Thyroid gland (tissue), 4 donors: ENCODE measurements around the gene BRCC3. TPM values are rescaled to one million over a fixed set of nuclear protein-coding genes. Genes with fewer than 3 reads are reported as not detected.

ENCODE experiments used
- DNase-seq, 2 donors: peaks; one replicate each; pipeline ENCODE4 v3.0.0-alpha.2; 2019
- H3K27ac ChIP-seq, 3 donors: fragments of 200-600 bp; sonication (generic); 1 replicate in 2 of 3; 2 replicates in 1 of 3; pipeline ENCODE4 v1.5.1; 2016 to 2019; ENCODE audit warnings: mild to moderate bottlenecking in 1 of 3, moderate library complexity in 1 of 3
- H3K27me3 ChIP-seq: fragments of 200-600 bp; sonication (generic); one replicate; pipeline ENCODE4 v1.5.1; 2019
- H3K36me3 ChIP-seq, 2 donors: fragments of 200-600 bp; sonication (generic); one replicate each; pipeline ENCODE4 v1.5.1; 2016 to 2019
- H3K4me1 ChIP-seq, 2 donors: fragments of 200-600 bp; sonication (generic); one replicate each; pipeline ENCODE4 v1.5.1; 2017 to 2019
- H3K4me3 ChIP-seq, 3 donors: fragments of 200-600 bp; sonication (generic); replicated peaks in 1 of 3; 1 replicate in 2 of 3; 2 replicates in 1 of 3; pipeline ENCODE4 v1.5.1; 2016; ENCODE audit warnings: mild to moderate bottlenecking in 1 of 3
- H3K9me3 ChIP-seq: fragments of 200-600 bp; sonication (generic); one replicate; pipeline ENCODE4 v1.5.1; 2017
- POLR2A ChIP-seq, 2 donors: fragments of 450-650 bp; IDR thresholded peaks; one replicate each; pipeline ENCODE4 v1.6.1; 2017; ENCODE audit warnings: antibody characterized with exemption in 2 of 2, mild to moderate bottlenecking in 2 of 2, moderate library complexity in 1 of 2
- WGBS, 2 donors: methylation state at CpG; one replicate each; pipeline ENCODE4 v1.1.5; 2017; 5-methylcytosine and 5-hydroxymethylcytosine counted together
- intact Hi-C: fragments of 100-400 bp; cut with DNase I; formaldehyde crosslinking; loops from one replicate; pipeline ENCODE4 v1.15.1; 2023
- total RNA-seq, 4 donors: library from RNA; depleted of rRNA; stranded (reverse); fragments of >200 nt; gene quantifications; one replicate each; pipeline ENCODE4 v1.2.3, GENCODE V29; 2016
- TF ChIP-seq, protein P1 (sequence below), 6 experiments: fragments of 200-600 bp in 3 of 6; fragments of 450-650 bp in 3 of 6; sonication (generic) in 3 of 6; IDR thresholded peaks; one replicate each; pipeline ENCODE4 v1.5.1; 2016 to 2019; ENCODE audit warnings: antibody characterized with exemption in 6 of 6, mild to moderate bottlenecking in 2 of 6, inconsistent platforms in 1 of 6, moderate library complexity in 1 of 6

Gene BRCC3
- total RNA-seq, 4 donors from 2014 or later, result 9.7 to 21.9 (median 18.0) TPM

DNA sequence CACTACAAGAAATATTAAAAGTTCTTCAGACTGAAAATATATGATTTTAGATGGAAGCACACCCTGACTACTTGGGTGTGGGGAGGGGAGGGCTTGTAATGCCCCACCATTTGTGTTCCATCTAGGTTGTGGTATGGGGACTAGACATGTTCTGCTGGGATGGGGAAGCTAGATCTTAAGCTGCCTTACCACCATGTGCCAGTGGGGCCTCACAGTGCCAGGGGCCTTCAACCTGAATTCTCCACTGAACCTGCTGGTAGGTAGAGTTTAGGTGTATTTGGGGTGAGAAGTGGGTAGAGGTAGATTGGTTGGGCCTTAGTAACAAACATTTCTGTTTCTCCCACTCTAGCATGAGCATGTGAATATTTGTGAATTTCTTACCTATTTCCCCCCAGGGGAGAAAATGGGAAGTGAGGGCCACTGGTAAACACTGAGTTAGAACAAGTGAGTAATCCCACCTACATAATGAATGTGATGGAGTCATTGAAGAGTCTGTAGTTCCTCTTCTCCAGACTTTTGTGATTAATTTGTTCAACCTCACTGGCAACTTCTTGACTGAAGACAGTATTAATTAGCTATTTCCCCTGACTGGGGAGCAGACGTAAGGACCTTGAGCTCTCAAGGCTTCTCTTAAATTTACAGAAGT is 44.0 kb downstream of the BRCC3 start:
- TF ChIP-seq POLR2A (IDR thresholded peaks at IDR 0.05), result no peak
- TF ChIP-seq, protein P1, sequence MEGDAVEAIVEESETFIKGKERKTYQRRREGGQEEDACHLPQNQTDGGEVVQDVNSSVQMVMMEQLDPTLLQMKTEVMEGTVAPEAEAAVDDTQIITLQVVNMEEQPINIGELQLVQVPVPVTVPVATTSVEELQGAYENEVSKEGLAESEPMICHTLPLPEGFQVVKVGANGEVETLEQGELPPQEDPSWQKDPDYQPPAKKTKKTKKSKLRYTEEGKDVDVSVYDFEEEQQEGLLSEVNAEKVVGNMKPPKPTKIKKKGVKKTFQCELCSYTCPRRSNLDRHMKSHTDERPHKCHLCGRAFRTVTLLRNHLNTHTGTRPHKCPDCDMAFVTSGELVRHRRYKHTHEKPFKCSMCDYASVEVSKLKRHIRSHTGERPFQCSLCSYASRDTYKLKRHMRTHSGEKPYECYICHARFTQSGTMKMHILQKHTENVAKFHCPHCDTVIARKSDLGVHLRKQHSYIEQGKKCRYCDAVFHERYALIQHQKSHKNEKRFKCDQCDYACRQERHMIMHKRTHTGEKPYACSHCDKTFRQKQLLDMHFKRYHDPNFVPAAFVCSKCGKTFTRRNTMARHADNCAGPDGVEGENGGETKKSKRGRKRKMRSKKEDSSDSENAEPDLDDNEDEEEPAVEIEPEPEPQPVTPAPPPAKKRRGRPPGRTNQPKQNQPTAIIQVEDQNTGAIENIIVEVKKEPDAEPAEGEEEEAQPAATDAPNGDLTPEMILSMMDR (IDR thresholded peaks at IDR 0.05), result no peak
- 100% methylated on average over 1 of the region's 1 CpG for WGBS, 2 donors
- H3K27ac ChIP-seq, result no peak overlapping the region
- no peaks in the 10 kb centered on the region for H3K27me3 ChIP-seq
- no peak overlapping the region for H3K4me3 ChIP-seq
- intact Hi-C loops, result no loop called here
- H3K9me3 ChIP-seq, result no peaks in the 10 kb centered on the region
- no peaks in the 10 kb centered on the region for H3K36me3 ChIP-seq
- H3K4me1 ChIP-seq, result no peaks in the 10 kb centered on the region
- DNase-seq, result no peak

DNA sequence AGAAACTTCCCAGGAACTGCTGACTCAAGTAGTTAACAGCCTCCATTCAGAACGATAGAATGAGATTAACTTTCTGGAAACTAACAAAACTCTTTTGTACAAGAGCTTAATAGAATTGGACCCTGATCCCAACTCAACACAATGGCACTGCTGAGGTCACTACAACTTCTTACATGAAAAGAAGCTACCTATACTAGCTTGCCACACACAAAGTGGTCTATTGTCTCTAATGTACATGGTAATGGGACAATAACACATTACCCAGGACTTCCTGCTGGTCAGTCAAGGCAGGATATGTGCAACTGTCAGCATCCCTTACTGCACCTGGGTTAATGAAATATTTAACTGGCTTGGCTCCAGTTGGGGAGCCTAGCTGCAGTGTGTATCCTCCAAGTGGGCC is 56.2 kb downstream of the BRCC3 start:
- no peak for DNase-seq
- Histone ChIP-seq H3K36me3 (no peaks in the 10 kb centered on the region), H3K9me3 (no peaks in the 10 kb centered on the region), H3K27ac (no peak overlapping the region), H3K4me1 (no peaks in the 10 kb centered on the region), H3K27me3 (no peaks in the 10 kb centered on the region), H3K4me3 (no peak overlapping the region)
- TF ChIP-seq POLR2A (IDR thresholded peaks at IDR 0.05), result no peak
- TF ChIP-seq, protein P1 (IDR thresholded peaks at IDR 0.05), result no peak
- intact Hi-C loops, result no loop called here
- WGBS, 2 donors, result 89 to 100% methylated on average over 1 of the region's 1 CpG

DNA sequence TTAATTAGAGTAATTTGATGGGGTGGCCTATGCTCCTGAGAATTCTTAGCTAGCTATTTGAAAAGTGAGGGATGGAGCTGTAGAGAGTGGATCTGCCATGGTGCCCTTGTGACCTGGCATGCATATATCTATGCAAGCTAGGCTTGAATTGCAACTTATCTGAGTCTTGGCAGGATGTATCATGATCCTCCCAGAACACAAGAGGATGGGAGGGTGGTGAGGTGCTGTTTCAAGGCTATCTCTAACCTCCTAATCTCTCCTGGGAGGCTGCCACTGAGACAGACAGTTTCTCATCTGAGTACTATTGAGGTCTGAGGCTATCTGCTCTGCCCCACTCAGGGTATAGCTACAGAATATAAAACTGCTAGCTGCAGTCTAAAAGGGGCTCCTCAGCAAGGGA is 56.6 kb downstream of the BRCC3 start:
- intact Hi-C loops, result no loop called here
- Histone ChIP-seq H3K4me1 (no peaks in the 10 kb centered on the region), H3K4me3 (no peak overlapping the region), H3K9me3 (no peaks in the 10 kb centered on the region), H3K36me3 (no peaks in the 10 kb centered on the region), H3K27me3 (no peaks in the 10 kb centered on the region), H3K27ac (no peak overlapping the region)
- DNase-seq, result no peak
- TF ChIP-seq, protein P1 (IDR thresholded peaks at IDR 0.05), result no peak
- no peak for TF ChIP-seq POLR2A (IDR thresholded peaks at IDR 0.05)

DNA sequence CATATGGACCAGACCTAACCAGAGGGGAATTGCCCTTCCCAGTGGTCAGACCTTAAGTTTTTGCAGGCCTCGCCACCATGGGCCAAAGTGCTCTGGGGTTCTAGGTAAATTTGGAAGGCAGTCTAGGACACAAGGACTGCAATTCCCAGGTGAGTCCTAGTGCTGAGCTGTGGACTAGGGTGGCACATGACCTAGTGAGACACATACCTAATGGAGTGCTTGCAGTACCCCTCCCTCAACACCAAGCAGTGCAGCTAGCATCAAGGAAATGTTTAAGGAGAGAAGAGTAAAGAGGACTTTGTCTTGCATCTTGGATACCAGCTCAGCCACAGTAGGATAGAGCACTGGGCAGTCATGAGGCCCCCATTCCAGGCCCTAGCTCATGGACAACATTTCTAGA is 60.8 kb downstream of the BRCC3 start:
- 100% methylated on average over 1 of the region's 1 CpG; no CpG with 5 or more reads in 1 of the 2 donors for WGBS, 2 donors

DNA sequence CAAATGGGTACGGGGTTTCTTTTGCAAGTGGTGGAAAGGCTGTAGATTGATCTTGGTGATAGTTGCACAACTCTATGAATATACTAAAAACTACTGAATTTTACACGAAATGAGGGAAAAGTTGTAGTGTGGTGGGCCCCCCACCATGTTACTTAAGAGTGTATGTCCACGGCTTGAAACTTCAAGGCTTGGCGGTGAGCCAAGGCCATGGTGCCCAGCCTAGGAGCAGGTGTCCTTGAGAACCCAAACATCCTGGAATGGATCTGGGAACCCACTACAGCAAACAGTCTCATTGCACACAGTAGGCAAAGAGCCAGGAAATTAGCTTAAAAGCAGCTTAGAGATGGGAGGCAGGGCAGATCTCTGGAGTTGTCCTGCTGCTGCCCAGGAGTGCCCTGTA is 62.9 kb downstream of the BRCC3 start:
- Histone ChIP-seq H3K27ac (no peak overlapping the region), H3K27me3 (no peaks in the 10 kb centered on the region), H3K36me3 (no peaks in the 10 kb centered on the region), H3K4me1 (no peaks in the 10 kb centered on the region), H3K9me3 (no peaks in the 10 kb centered on the region), H3K4me3 (no peak overlapping the region)
- no peak for DNase-seq
- 59 to 80% methylated on average over 3 to 4 of the region's 4 CpGs for WGBS, 2 donors
- intact Hi-C loops, result no loop called here
- TF ChIP-seq, protein P1 (IDR thresholded peaks at IDR 0.05), result no peak

More for the DNA sequence above, 60.8 kb downstream of the BRCC3 start:
- no peak overlapping the region for H3K4me3 ChIP-seq
- H3K9me3 ChIP-seq, result no peaks in the 10 kb centered on the region
- no peaks in the 10 kb centered on the region for H3K36me3 ChIP-seq
- no peaks in the 10 kb centered on the region for H3K4me1 ChIP-seq
- intact Hi-C loops, result no loop called here
- H3K27ac ChIP-seq, result no peak overlapping the region
- H3K27me3 ChIP-seq, result no peaks in the 10 kb centered on the region
- DNase-seq, result no peak
- no peak for TF ChIP-seq POLR2A (IDR thresholded peaks at IDR 0.05)
- TF ChIP-seq, protein P1 (IDR thresholded peaks at IDR 0.05), result no peak
